GM23338 (cell line): Measurements from ENCODE around the gene ZBTB7C. TPM values are rescaled to one million over a fixed set of nuclear protein-coding genes. Genes with fewer than 3 reads are reported as not detected.
"Not testable (repeated sequence)": the region's sequence is repeated elsewhere in the genome, so short reads cannot be mapped to it uniquely, and the experiment has no call there.

Experiments
- ATAC-seq: fragments of 200-7000 bp; cut with Tn5 transposase; 3 replicates; pipeline ENCODE4 v1.9.1; 2020
- DNase-seq: peaks from one replicate; pipeline ENCODE4 v3.0.0-alpha.2; 2015; ENCODE audit warnings: low spot score
- H2AFZ ChIP-seq: fragments of 200-600 bp; sonication (generic); 2 replicates; pipeline ENCODE4 v1.8.0; 2016; ENCODE audit warnings: antibody characterized with exemption, mild to moderate bottlenecking, moderate library complexity
- H3F3A ChIP-seq: fragments of 200-600 bp; sonication (generic); replicated peaks from 2 replicates; pipeline ENCODE4 v1.8.0; 2017; ENCODE audit warnings: antibody characterized with exemption, mixed run types, low read depth
- H3K27ac ChIP-seq: fragments of 200-600 bp; sonication (generic); 2 replicates; pipeline ENCODE4 v1.6.1; 2016; ENCODE audit warnings: low read depth
- H3K27me3 ChIP-seq: fragments of 200-600 bp; sonication (generic); 2 replicates; pipeline ENCODE4 v1.8.0; 2016; ENCODE audit warnings: mild to moderate bottlenecking, mixed run types, moderate library complexity; ENCODE audit not compliant: insufficient read depth
- H3K36me3 ChIP-seq: fragments of 200-600 bp; sonication (generic); 2 replicates; pipeline ENCODE4 v1.8.0; 2016; ENCODE audit warnings: mild to moderate bottlenecking; ENCODE audit not compliant: insufficient read depth
- H3K4me1 ChIP-seq: fragments of 200-600 bp; sonication (generic); 2 replicates; pipeline ENCODE4 v1.8.0; 2016; ENCODE audit warnings: mild to moderate bottlenecking, moderate library complexity; ENCODE audit not compliant: insufficient read depth
- H3K4me2 ChIP-seq: fragments of 200-600 bp; sonication (generic); 2 replicates; pipeline ENCODE4 v1.7.1; 2017; ENCODE audit warnings: mixed run types
- H3K4me3 ChIP-seq: fragments of 200-600 bp; sonication (generic); 2 replicates; pipeline ENCODE4 v1.6.1; 2016; ENCODE audit warnings: mixed run types
- H3K79me2 ChIP-seq: fragments of 200-600 bp; sonication (generic); replicated peaks from 2 replicates; pipeline ENCODE4 v1.8.0; 2017; ENCODE audit warnings: mild to moderate bottlenecking; ENCODE audit not compliant: insufficient read depth
- H3K9me2 ChIP-seq: fragments of 200-600 bp; sonication (generic); 2 replicates; pipeline ENCODE4 v1.8.0; 2017; ENCODE audit not compliant: insufficient read depth
- H4K20me1 ChIP-seq: fragments of 200-600 bp; sonication (generic); replicated peaks from 2 replicates; pipeline ENCODE4 v1.8.0; 2017; ENCODE audit warnings: mild to moderate bottlenecking; ENCODE audit not compliant: insufficient read depth
- H3K27ac Mint-ChIP-seq: 2 replicates; pipeline ENCODE4 v1.8.0; 2020; ENCODE audit warnings: inconsistent platforms, mild to moderate bottlenecking, moderate library complexity, mixed read lengths
- H3K27me3 Mint-ChIP-seq: 3 replicates; pipeline ENCODE4 v1.8.0; 2022; ENCODE audit warnings: low read depth, mild to moderate bottlenecking, moderate library complexity, mixed read lengths, inconsistent platforms; ENCODE audit not compliant: insufficient read depth, poor library complexity
- H3K36me3 Mint-ChIP-seq: 3 replicates; pipeline ENCODE4 v1.8.0; 2021; ENCODE audit warnings: low read depth, mild to moderate bottlenecking, inconsistent platforms, moderate library complexity, mixed read lengths
- H3K4me1 Mint-ChIP-seq: 3 replicates; pipeline ENCODE4 v1.8.0; 2020; ENCODE audit warnings: mild to moderate bottlenecking, inconsistent platforms, mixed read lengths
- H3K4me3 Mint-ChIP-seq: 3 replicates; pipeline ENCODE4 v1.8.0; 2021; ENCODE audit warnings: moderate library complexity, mild to moderate bottlenecking, inconsistent platforms, mixed read lengths
- H3K9me3 Mint-ChIP-seq: 3 replicates; pipeline ENCODE4 v1.8.0; 2020; ENCODE audit warnings: moderate library complexity, mild to moderate bottlenecking, inconsistent platforms, mixed read lengths
- ZNF114 ChIP-seq: fragments of 250-450 bp; sonication (Bioruptor Pico); IDR thresholded peaks from 2 replicates; pipeline ENCODE4 v1.5.0; 2020; ENCODE audit warnings: mild to moderate bottlenecking, moderate library complexity
- polyA plus RNA-seq: library from polyadenylated mRNA; unstranded; fragments of >200 nt; fragmentation: Nextera tagmentation; extraction: Ambion mirVana; gene quantifications from 2 replicates; pipeline ENCODE4 v1.2.1, GENCODE V29; 2016
- total RNA-seq: library from RNA; depleted of rRNA; stranded (reverse); fragments of >200 nt; shearing (Covaris generic); gene quantifications from 2 replicates; pipeline ENCODE4 v1.2.3, GENCODE V29; 2014
- TF ChIP-seq, protein P1 (sequence below): IDR thresholded peaks from 2 replicates; pipeline ENCODE4 v1.6.1; 2016; ENCODE audit warnings: antibody characterized with exemption
- TF ChIP-seq, protein P2 (sequence below), 2 experiments: fragments of 200-600 bp in 1 of 2; sonication (generic) in 1 of 2; conservative IDR thresholded peaks; 2 replicates each; pipeline versions ENCODE4 v1.5.1 to v1.6.1; 2016 to 2017; ENCODE audit warnings: antibody characterized with exemption in 2 of 2, low read depth in 2 of 2, mild to moderate bottlenecking in 2 of 2, moderate library complexity in 1 of 2

ZBTB7C gene
- total and polyA plus RNA-seq, 2 experiments from 2014 or later, result 0.03 to 0.14 TPM

DNA sequence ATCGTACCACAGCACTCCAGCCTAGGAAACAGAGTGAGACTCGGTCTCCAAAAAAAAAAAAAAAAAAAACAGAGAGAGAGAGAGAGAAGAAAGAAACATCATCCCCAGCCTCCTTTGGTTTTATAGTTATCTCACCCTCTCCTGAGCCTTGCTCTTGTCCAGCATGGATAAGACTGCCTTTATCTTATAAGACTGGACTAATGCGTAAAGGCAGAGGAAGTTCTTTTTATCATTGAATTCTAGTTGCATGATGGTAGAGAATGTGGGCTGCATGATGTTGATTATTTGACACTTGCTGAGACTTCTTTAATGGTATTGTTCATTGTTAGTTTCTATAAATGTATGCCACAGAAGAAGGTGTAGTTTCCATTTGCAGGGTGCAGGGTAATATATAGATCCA is 124.4 kb downstream of the ZBTB7C start:
- Histone ChIP-seq H3F3A (no peaks in the 10 kb centered on the region), H2AFZ (no peak overlapping the region), H3K9me2 (no peaks in the 10 kb centered on the region), H3K4me2 (no peak overlapping the region), H3K36me3 (no peaks in the 10 kb centered on the region), H4K20me1 (no peaks in the 10 kb centered on the region), H3K27ac (no peak overlapping the region), H3K79me2 (no peaks in the 10 kb centered on the region), H3K4me1 (no peaks in the 10 kb centered on the region), H3K4me3 (no peak overlapping the region), H3K27me3 (no peaks in the 10 kb centered on the region)
- ATAC-seq (no peak), DNase-seq (no peak)
- H3K27me3 Mint-ChIP-seq, result no peaks in the 10 kb centered on the region
- TF ChIP-seq, protein P1, sequence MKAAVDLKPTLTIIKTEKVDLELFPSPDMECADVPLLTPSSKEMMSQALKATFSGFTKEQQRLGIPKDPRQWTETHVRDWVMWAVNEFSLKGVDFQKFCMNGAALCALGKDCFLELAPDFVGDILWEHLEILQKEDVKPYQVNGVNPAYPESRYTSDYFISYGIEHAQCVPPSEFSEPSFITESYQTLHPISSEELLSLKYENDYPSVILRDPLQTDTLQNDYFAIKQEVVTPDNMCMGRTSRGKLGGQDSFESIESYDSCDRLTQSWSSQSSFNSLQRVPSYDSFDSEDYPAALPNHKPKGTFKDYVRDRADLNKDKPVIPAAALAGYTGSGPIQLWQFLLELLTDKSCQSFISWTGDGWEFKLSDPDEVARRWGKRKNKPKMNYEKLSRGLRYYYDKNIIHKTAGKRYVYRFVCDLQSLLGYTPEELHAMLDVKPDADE, result no peak
- no peak for TF ChIP-seq ZNF114 (CRISPR knock-in tag)
- TF ChIP-seq, protein P2, sequence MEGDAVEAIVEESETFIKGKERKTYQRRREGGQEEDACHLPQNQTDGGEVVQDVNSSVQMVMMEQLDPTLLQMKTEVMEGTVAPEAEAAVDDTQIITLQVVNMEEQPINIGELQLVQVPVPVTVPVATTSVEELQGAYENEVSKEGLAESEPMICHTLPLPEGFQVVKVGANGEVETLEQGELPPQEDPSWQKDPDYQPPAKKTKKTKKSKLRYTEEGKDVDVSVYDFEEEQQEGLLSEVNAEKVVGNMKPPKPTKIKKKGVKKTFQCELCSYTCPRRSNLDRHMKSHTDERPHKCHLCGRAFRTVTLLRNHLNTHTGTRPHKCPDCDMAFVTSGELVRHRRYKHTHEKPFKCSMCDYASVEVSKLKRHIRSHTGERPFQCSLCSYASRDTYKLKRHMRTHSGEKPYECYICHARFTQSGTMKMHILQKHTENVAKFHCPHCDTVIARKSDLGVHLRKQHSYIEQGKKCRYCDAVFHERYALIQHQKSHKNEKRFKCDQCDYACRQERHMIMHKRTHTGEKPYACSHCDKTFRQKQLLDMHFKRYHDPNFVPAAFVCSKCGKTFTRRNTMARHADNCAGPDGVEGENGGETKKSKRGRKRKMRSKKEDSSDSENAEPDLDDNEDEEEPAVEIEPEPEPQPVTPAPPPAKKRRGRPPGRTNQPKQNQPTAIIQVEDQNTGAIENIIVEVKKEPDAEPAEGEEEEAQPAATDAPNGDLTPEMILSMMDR (conservative IDR thresholded peaks at IDR 0.05; ENCODE audit: low read depth in 2 of 2), result no peak
- H3K4me1 Mint-ChIP-seq, result no peaks in the 10 kb centered on the region
- H3K36me3 Mint-ChIP-seq, result no peaks in the 10 kb centered on the region
- no peak overlapping the region for H3K27ac Mint-ChIP-seq
- no peak overlapping the region for H3K4me3 Mint-ChIP-seq
- no peaks in the 10 kb centered on the region for H3K9me3 Mint-ChIP-seq

DNA sequence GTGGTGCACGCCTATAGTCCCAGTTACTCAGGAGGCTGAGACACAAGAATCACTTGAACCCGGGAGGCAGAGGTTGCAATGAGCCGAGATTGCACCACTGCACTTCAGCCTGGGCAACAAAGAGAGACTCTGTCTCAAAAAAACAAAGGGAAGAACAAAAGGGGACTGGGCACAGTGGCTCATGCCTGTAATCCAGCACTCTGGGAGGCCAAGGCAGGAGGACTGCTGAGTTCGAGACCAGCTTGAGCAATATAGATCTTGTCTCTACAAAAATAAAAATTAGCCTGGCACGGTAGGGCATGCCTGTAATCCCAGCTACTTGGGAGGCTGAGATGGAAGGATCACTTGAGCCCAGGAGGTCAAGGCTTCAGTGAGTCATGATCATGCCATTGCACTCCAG is 125.2 kb downstream of the ZBTB7C start:
- H3K27me3 Mint-ChIP-seq, H3K27ac Mint-ChIP-seq, H3K9me3 Mint-ChIP-seq, H3K27me3 ChIP-seq, H3F3A ChIP-seq, H3K4me2 ChIP-seq, H3K4me3 Mint-ChIP-seq, H3K27ac ChIP-seq, H3K4me1 Mint-ChIP-seq, H3K9me2 ChIP-seq, H3K79me2 ChIP-seq, H2AFZ ChIP-seq, H3K4me1 ChIP-seq, DNase-seq, ATAC-seq, H3K36me3 ChIP-seq, H3K36me3 Mint-ChIP-seq, H4K20me1 ChIP-seq, H3K4me3 ChIP-seq: not testable (repeated sequence)

DNA sequence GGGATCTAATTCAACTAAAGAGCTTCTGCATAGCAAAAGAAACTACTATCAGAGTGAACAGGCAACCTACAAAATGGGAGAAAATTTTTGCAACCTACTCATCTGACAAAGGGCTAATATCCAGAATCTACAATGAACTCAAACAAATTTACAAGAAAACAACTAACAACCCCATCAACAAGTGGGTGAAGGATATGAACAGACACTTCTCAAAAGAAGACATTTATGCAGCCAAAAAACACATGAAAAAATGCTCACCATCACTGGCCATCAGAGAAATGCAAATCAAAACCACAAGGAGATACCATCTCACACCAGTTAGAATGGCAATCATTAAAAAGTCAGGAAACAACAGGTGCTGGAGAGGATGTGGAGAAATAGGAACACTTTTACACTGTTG is 127.7 kb downstream of the ZBTB7C start:
- not testable (repeated sequence) for H3K36me3 Mint-ChIP-seq, H3K27ac Mint-ChIP-seq, H2AFZ ChIP-seq, H3K4me1 Mint-ChIP-seq, H3K4me2 ChIP-seq, H4K20me1 ChIP-seq, H3K27me3 Mint-ChIP-seq, H3K79me2 ChIP-seq, H3K9me3 Mint-ChIP-seq, H3K4me3 Mint-ChIP-seq, H3K4me1 ChIP-seq, H3K27ac ChIP-seq, H3K9me2 ChIP-seq, ATAC-seq, H3K27me3 ChIP-seq, H3F3A ChIP-seq, H3K36me3 ChIP-seq, DNase-seq, H3K4me3 ChIP-seq
